ENCODE measurements around the gene LGI4.

The LGI4 gene

GRCh38 chr19:35151273-35152065, 16.6 kb upstream of the LGI4 start:
- H3K27me3 ChIP-seq (ENCODE audit: insufficient read depth, poor library complexity, severe bottlenecking) = no peaks in the 10 kb centered on the region
- no peak for TF ChIP-seq CTCF (IDR thresholded peaks at IDR 0.05; ENCODE audit: poor library complexity, severe bottlenecking)
- no peak for DNase-seq (ENCODE audit: low spot score)
- H3K4me3 ChIP-seq (ENCODE audit: severe bottlenecking) = no peak overlapping the region
- H3K4me1 ChIP-seq (ENCODE audit: insufficient read depth, poor library complexity, severe bottlenecking) = no peaks in the 10 kb centered on the region
- no peak overlapping the region for H3K27ac ChIP-seq (ENCODE audit: poor library complexity, severe bottlenecking)
- ATAC-seq (ENCODE audit: low read depth) = no peak
- H3K9me3 ChIP-seq (ENCODE audit: severe bottlenecking) = no peaks in the 10 kb centered on the region
- peaks cover 4% of the 10 kb centered on the region; the same call in 1 of the 2 replicates for H3K36me3 ChIP-seq (ENCODE audit: low read depth)

- Histone ChIP-seq H3K27me3 (ENCODE audit: insufficient read depth, poor library complexity, severe bottlenecking) (no peaks in the 10 kb centered on the region), H3K9me3 (ENCODE audit: severe bottlenecking) (no peaks in the 10 kb centered on the region)
Observed at GRCh38 chr19:35150445-35150844, 15.6 kb upstream of the LGI4 start.

GRCh38 chr19:35149463-35149862, 14.6 kb upstream of the LGI4 start:
- no peak overlapping the region for H3K27ac ChIP-seq (ENCODE audit: poor library complexity, severe bottlenecking)
- no peak overlapping the region for H3K4me3 ChIP-seq (ENCODE audit: severe bottlenecking)
- no peaks in the 10 kb centered on the region for H3K36me3 ChIP-seq (ENCODE audit: low read depth)
- no peak for TF ChIP-seq CTCF (IDR thresholded peaks at IDR 0.05; ENCODE audit: poor library complexity, severe bottlenecking)
- no peaks in the 10 kb centered on the region for H3K9me3 ChIP-seq (ENCODE audit: severe bottlenecking)
- no peaks in the 10 kb centered on the region for H3K27me3 ChIP-seq (ENCODE audit: insufficient read depth, poor library complexity, severe bottlenecking)
- ATAC-seq (ENCODE audit: low read depth) (no peak), DNase-seq (ENCODE audit: low spot score) (no peak)
- no peaks in the 10 kb centered on the region for H3K4me1 ChIP-seq (ENCODE audit: insufficient read depth, poor library complexity, severe bottlenecking)

More at GRCh38 chr19:35150445-35150844, 15.6 kb upstream of the LGI4 start:
- Histone ChIP-seq H3K27ac (ENCODE audit: poor library complexity, severe bottlenecking) (no peak overlapping the region), H3K4me3 (ENCODE audit: severe bottlenecking) (no peak overlapping the region), H3K36me3 (ENCODE audit: low read depth) (no peaks in the 10 kb centered on the region), H3K4me1 (ENCODE audit: insufficient read depth, poor library complexity, severe bottlenecking) (no peaks in the 10 kb centered on the region)
- no peak for DNase-seq (ENCODE audit: low spot score)
- no peak for ATAC-seq (ENCODE audit: low read depth)
- no peak for TF ChIP-seq CTCF (IDR thresholded peaks at IDR 0.05; ENCODE audit: poor library complexity, severe bottlenecking)

GRCh38 chr19:35146746-35147459, 12.0 kb upstream of the LGI4 start:
- no peak for ATAC-seq (ENCODE audit: low read depth)
- H3K27ac ChIP-seq (ENCODE audit: poor library complexity, severe bottlenecking) = no peak overlapping the region
- peaks cover 4% of the 10 kb centered on the region for H3K4me1 ChIP-seq (ENCODE audit: insufficient read depth, poor library complexity, severe bottlenecking)
- no peak for TF ChIP-seq CTCF (IDR thresholded peaks at IDR 0.05; ENCODE audit: poor library complexity, severe bottlenecking)
- H3K4me3 ChIP-seq (ENCODE audit: severe bottlenecking) = no peak overlapping the region
- no peaks in the 10 kb centered on the region for H3K36me3 ChIP-seq (ENCODE audit: low read depth)
- H3K9me3 ChIP-seq (ENCODE audit: severe bottlenecking) = no peaks in the 10 kb centered on the region
- peaks cover 21% of the 10 kb centered on the region for H3K27me3 ChIP-seq (ENCODE audit: insufficient read depth, poor library complexity, severe bottlenecking)
- no peak for DNase-seq (ENCODE audit: low spot score)
